GM19395 (cell line): Measurements from ENCODE around the gene HES2.
"Not testable (repeated sequence)": the region's sequence is repeated elsewhere in the genome, so short reads cannot be mapped to it uniquely, and the experiment has no call there.

Experiments used
- ATAC-seq: cut with Tn5 transposase; IDR thresholded peaks from one replicate; pipeline ENCODE4 v1.9.1; 2021; ENCODE audit warnings: mild to moderate bottlenecking, moderate library complexity; ENCODE audit not compliant: unreplicated experiment

Gene HES2

DNA sequence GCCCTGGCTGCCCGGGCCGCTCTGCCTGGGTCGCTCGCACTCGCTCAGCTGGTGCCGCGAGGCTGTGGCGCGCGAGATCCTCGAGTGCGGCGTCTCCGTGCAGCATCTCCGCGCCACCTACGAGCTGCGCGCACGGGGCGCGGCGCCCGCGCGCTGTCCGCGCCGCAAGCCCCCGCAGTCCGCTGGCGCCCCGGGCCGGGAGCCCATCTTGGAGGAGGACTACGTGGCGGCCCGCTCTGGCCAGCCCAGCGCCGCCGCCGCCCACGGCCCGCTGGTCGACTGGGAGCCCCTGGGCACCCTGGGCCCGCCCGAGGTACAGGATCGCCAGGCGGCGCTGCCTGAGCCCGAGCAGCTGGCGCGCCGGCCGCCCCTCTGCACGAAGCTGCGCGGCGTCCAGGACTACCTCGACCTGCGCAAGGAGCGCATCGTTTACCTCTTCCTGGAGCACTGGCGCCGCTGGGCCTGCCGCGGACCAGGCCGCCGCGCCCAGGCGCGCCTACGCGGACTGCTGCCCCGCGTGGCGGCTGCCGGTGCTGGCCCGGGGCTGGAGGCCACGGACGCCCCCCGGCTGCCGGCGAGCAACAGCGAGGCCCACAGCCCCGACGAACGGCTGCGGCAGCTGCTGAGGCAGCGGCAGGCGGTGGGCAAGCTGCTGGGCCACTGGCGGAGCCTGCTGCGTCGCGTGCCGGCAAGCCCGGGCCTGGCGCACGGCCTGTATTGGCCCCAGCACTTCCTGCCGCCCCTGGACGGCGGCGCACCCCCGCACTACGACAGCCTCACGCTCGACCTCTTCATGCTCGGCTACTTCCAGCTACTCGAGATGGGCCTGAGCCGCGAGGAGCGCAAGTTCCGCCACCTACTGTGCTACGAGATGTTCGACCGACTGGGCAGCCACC is 35.4 kb upstream of the HES2 start:
- ATAC-seq: no peak

DNA sequence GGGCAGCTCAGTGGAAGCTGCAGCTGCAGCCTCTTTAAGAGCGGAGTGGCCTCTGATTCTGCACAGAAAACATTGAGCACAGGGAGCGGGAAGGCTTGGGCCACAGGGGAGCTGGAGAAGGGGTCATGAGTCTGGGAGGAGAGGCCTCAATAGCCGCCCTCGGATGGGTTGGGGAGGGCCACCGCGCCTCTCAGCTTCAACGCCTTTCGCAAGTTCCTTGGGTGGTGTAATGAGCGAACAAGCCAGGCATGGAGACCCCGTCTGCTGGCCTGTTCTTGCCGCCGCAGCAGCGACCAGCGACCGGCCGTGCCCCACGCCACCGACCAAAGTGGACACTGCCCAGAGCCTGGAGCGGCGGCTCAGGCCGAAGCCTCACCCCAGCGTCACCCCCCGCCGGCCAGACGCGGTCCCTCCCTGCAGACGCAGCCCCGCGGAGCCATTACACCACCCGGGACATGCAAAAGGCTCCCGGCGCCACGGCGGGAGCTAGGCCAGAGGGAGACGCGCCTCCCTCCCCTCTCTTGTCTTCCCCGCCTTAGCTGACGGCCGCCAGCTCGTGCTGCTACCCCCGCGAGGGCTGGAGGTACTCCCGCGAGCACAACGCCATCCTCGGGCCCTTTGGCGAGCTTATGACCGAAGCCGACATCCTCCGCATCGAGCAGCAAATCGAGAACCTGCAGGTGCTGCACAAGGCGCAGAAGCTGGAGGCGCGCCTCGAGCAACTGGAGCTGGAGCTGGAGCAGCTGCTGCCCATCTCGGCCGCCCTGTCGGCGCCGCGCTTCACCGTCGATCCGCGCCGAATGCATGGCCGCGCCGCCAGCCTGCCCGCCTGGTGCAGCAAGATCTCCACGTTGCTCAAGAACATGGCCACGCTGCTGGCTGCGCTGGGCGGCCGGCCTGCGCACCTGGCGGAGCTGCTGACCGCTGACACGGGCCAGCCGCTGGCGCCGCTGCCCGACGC is 34.5 kb upstream of the HES2 start:
- not testable (repeated sequence) for ATAC-seq

DNA sequence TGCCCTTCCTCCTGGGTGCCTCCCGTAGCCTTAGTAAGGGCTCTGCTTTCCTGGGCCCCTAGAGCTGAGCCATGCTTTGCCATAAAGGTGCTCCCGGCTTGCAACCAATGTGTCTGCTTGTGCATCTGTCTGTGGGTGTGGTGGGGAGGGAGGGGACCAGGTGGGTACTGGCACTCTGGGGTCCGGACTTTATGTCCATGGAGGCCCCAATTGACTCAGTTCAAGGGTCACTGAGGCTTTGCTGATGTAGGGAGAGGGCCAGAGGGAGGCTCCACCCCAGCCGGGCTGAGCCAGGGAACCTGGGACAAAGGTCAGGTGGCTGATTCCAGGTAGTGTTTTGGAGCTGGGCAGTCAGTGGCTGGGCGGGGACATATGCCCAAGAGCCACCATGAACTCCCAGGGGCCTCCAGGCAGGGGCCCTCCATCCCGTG is 31.2 kb upstream of the HES2 start:
- no peak for ATAC-seq

- ATAC-seq: not testable (repeated sequence)
Measured at GRCh38 chr1:6450486-6450885, 30.8 kb upstream of the HES2 start.

GRCh38 chr1:6450005-6450450 is 30.3 kb upstream of the HES2 start:
- no peak for ATAC-seq

DNA sequence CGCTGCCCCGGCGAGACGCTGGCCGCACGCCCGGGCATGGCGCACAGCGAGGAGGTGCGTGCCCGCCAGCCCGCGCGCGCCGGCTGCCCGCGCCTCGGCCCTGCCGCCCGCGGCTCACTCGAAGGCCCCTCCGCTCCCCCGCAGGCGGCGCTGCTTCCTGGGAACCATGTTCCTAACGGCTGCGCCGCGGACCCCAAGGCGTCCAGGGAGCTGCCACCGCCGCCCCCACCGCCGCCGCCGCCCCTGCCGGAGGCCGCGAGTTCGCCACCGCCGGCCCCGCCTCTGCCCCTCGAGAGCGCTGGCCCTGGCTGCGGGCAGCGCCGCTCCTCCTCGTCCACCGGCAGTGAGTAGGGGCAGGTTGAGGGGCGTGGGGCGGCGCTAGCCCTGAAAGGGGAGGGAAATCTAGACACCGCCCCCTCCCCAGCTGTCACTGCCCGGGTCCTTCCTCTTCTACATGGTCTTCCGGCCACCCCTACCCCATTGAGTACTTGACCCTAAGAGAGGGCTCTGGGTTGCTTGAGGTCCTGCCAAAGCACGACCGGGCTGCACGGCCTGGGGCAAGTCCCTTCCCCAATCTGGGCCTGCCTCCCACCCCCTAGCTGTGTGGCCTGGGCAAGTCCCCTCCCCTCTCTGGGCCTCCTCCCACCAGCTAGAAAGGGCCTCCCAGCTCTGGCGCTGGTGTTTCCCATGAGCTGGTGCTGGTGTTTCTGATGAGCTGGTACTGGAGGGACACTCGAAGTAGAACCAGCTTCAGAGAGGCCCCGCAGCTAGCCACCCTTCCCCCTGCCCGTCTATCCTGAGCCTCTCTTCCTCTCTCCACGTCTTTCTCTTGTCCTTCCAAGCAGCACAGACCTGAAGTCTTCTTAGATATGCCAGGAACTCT is 29.3 kb upstream of the HES2 start:
- no peak for ATAC-seq

- ATAC-seq: no peak
Measured at GRCh38 chr1:6447818-6448748, 28.4 kb upstream of the HES2 start.

DNA sequence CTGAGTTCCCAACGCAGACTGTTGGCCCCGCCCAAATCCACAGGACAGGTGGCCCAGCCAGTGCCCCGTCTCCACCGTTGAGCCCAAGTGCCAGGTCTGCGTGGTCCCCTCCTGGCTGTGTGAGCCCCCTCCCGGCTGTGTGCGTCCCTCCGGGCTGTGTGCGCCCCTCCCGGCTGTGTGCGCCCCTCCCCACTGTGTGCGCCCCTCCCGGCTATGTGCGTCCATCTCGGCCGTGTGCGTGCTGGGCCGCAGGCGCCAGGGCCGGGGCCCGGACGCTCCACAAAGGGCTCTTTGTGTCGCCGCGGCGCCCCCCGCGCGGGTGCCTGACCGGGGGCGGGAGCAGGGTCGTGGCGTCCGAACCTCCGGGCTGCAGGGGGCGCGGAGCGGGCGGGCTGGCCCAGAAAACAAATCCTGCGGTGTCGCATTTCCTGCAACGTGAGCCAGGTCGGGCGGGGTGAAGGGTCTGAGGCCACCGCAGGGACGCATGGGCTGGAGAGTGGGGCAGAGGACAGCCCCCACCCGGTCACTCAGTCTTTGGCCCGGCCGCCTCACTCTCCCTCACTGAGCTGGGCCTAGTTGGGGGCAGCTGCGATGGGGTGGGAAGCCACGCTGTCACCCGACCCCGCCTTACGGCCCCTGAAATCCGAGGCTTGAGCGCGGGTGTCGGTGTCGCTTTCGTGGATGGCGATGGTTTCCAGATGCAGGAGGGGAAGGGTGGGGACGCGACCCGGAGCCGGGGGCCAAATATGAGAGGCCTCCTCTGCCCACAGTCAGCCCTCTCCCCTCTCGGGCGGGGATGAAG is 27.5 kb upstream of the HES2 start:
- ATAC-seq: no peak

DNA sequence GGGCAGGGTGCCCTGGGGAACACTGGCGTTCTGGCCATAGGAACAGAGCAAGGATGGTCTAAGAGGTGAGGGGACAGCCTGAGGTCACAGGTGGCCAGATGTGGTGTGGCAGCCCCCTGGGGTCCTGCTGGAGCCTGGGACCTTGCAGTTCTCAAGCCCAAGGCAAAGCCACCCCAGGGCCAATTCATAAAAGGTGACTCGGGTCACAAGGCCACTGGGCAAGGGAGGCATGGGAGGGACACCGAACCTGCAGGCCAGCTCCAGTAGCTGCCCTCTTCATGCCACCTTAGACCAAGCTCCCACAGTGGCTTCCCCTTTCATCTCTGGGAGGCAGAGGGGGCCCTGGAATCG is 26.9 kb upstream of the HES2 start:
- no peak for ATAC-seq

DNA sequence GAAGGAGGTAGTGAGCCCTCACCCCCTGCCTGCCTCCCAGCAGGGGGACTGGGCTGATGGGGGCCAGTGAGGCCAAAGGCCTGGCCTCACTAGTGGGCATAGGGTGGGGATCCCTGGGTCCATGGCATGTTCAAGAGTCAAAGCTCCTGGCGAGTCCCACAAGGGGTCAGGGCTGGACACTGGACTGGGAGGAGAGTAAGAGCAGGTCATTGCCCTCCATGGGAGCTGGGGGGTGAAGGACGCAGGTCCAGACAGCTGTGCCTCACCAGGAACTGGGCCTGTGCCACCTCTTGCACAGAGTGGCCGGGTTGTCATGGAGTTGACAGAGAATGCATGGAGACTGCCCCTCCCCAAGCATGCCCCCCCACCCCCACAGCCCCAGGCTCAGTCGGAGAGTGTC is 26.2 kb upstream of the HES2 start:
- not testable (repeated sequence) for ATAC-seq

DNA sequence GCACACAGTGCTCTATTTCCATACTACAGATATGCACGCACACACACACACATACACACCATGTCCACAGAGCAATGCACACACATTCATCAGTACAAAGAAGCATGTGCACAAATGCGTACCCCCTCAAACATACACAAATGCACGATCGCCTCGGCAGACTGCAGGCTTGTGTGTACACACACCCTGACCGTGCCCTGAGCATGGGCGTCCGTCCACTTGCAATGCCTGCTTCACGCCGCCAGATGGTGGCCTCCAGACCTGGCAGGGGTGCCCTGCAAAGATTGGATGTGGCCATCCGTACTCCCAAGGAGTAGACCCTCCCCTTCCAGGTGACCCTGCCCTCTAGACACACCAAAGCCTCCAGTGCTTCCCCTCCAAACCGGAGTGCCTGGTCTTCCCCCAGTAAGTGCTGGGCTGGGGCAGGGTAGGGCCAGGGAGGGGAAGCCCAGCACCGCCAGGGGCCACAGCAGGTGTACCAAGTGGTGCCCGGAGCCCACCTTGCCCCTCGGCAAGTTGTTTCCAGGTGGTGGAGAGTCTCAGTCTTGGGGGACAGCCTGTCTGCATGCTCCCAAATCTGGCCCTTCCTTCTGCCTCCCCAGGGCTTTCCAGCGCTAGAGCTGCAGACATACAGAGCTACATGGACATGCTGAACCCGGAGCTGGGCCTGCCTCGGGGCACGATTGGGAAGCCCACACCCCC is 25.5 kb upstream of the HES2 start:
- ATAC-seq: no peak

DNA sequence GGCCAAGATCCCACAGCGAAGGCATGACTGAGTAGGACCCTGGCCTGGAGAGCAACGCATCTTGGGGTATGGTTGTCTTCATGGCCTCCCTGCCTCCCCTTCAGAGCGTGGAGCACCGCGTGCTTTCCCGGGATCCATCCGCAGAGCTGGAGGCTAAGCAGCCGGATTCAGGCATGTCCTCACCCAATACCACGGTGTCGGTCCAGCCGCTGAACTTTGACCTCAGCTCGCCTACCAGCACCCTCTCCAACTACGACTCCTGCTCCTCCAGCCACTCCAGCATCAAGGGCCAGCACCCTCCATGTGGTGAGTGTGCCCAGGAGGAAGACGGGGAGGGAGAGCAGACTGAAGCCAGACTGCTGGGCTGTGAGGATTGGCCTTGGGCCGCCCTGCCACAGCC is 24.7 kb upstream of the HES2 start:
- no peak for ATAC-seq

- ATAC-seq: no peak
Measured at GRCh38 chr1:6443339-6444115, 23.8 kb upstream of the HES2 start.

GRCh38 chr1:6441586-6441985 is 21.9 kb upstream of the HES2 start:
- no peak for ATAC-seq

GRCh38 chr1:6440198-6441126 is 20.7 kb upstream of the HES2 start:
- ATAC-seq: no peak

- peak; percentile 54 for ATAC-seq
Measured at GRCh38 chr1:6438047-6438525, 18.4 kb upstream of the HES2 start.
